ENCODE measurements around the gene ZNF37A. TPM values are rescaled to one million over a fixed set of nuclear protein-coding genes. Genes with fewer than 3 reads are reported as not detected.
A peak's percentile ranks its signal among the peaks of the same experiment; 100 is the strongest.
"Not testable (repeated sequence)": the region's sequence is repeated elsewhere in the genome, so short reads cannot be mapped to it uniquely, and the experiment has no call there.

The ZNF37A gene
- 8.2 and 8.6 TPM in 2 replicates for total RNA-seq

- DNase-seq (ENCODE audit: extremely low read depth, low read depth, low spot score) = peak; percentile 89
These were observed at the start of gene ZNF37A for GRCh38 chr10:38094158-38094926. ZNF37A (plus strand) TSS chr10:38094337; CDS start chr10:38096618, 2,281 bp downstream.

DNA sequence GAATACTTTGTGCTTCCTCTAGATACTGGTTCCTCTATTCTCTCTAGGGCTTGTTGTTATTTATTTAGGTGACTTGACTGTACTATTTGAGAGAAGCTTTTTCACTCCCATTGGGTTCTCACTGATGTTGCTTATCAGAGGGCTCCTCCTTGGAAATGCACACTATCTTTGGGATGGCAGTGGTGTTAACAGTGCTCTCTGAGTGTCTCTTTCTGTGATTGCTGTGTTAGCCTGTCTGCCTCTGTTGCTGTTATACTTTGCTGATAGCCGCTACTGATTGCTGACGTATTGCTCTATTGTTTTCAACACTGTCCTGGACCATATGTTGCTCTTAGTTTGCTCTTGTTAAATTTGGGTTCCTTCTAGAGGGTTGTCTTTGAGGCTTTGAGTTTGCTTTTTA lies 49.0 kb upstream of the ZNF37A start:
- DNase-seq (ENCODE audit: extremely low read depth, low read depth, low spot score) = no peak

- DNase-seq (ENCODE audit: extremely low read depth, low read depth, low spot score) = no peak
These were observed 46.5 kb upstream of the ZNF37A start for GRCh38 chr10:38047666-38048065.

GRCh38 chr10:38050212-38050611 lies 43.9 kb upstream of the ZNF37A start:
- no peak for DNase-seq (ENCODE audit: extremely low read depth, low read depth, low spot score)

- no peak for DNase-seq (ENCODE audit: extremely low read depth, low read depth, low spot score)
These were observed 39.8 kb upstream of the ZNF37A start for GRCh38 chr10:38054361-38054797.

GRCh38 chr10:38055274-38055894 lies 38.8 kb upstream of the ZNF37A start:
- not testable (repeated sequence) for DNase-seq (ENCODE audit: extremely low read depth, low read depth, low spot score)

DNA sequence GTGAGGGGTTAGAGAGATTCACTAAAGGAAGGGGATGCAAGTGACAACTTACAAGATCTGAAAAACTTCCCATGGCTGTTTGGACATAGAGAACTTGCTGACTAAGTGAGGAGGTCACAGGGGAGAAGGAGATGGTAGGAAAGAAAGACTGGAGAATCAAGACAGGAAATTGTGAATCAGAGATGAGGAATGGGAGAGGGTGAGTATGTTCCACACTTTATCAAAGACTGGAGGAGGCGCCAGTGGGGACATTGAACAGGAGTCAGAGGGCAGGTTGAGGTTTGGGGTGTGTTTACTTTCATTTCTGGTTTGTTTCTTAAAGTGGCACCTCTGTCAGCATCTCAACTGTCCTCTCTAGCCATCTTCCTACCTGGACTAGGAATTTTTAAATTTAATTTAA lies 24.5 kb upstream of the ZNF37A start:
- DNase-seq (ENCODE audit: extremely low read depth, low read depth, low spot score) = not testable (repeated sequence)

- DNase-seq (ENCODE audit: extremely low read depth, low read depth, low spot score) = no peak
These were observed 23.6 kb upstream of the ZNF37A start for GRCh38 chr10:38070501-38070900.

- DNase-seq (ENCODE audit: extremely low read depth, low read depth, low spot score) = no peak
These were observed 21.6 kb upstream of the ZNF37A start for GRCh38 chr10:38072552-38072951.

DNA sequence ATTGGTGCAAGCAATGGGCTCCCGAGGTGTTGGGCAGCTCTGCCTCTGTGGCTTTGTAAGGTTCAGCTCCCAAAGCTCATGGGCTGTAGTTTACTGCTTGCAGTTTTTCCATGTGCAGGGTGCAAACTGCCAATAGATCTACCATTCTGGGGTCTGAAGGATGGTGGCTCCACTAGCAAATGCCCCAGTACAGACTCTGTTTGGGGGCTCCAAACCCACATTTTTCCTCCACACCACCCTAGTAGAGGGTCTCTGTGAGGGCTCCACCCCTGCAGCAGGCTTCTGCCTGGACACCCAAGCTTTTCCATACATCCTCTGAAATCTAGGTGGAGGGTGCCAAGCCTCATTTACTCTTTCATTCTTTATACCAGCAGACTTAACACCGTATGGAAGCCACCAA lies 17.4 kb upstream of the ZNF37A start:
- no peak for DNase-seq (ENCODE audit: extremely low read depth, low read depth, low spot score)

GRCh38 chr10:38093318-38093717 lies 819 bp upstream of the ZNF37A start:
- DNase-seq (ENCODE audit: extremely low read depth, low read depth, low spot score) = not testable (repeated sequence)

DNA sequence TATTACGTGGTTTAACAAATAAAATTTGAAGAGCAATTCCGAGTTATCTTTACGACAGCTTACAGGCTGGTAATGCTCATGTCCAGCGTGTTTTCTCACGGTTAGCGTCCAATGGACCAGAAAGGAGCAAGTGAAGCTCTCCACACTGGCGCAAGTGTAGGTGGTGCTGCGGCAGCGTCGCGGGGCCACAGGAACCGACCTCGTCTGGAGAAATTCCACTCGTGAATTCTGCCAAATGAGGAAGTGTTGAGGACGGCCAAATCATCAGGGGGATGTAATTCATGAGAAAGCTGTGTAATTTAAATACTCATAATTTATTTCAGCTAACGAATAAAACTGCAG lies 350 bp upstream of the ZNF37A start:
- DNase-seq (ENCODE audit: extremely low read depth, low read depth, low spot score) = no peak

GRCh38 chr10:38094927-38095574 lies 914 bp downstream of the ZNF37A start:
- DNase-seq (ENCODE audit: extremely low read depth, low read depth, low spot score) = no peak

GRCh38 chr10:38102880-38103279 lies 8.7 kb downstream of the ZNF37A start:
- DNase-seq (ENCODE audit: extremely low read depth, low read depth, low spot score) = no peak

- no peak for DNase-seq (ENCODE audit: extremely low read depth, low read depth, low spot score)
These were observed 9.6 kb downstream of the ZNF37A start for GRCh38 chr10:38103756-38104155.

GRCh38 chr10:38112159-38112558 lies 18.0 kb downstream of the ZNF37A start:
- no peak for DNase-seq (ENCODE audit: extremely low read depth, low read depth, low spot score)

- DNase-seq (ENCODE audit: extremely low read depth, low read depth, low spot score) = no peak
These were observed 24.1 kb downstream of the ZNF37A start for GRCh38 chr10:38118072-38118807.

GRCh38 chr10:38119038-38119437 lies 24.9 kb downstream of the ZNF37A start:
- DNase-seq (ENCODE audit: extremely low read depth, low read depth, low spot score) = no peak

DNA sequence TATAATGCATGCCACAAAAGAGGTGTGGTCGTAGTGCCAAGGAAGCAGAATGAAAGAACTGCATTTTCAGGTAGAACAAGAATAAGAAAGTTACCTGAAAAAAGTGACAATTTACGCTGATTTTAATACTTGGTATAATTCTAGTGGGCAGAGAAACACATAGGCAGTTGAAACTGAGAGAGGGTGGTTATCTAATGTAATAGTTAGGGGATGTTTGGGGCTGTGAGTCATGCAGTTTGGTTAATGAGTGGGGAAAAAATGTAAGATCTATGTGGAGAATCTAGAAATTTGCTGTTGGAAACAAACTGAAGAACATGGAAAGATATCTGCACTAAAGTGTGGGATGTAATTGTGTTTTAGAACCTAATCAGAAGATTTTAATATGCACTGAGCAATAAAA lies 33.7 kb downstream of the ZNF37A start:
- DNase-seq (ENCODE audit: extremely low read depth, low read depth, low spot score) = no peak

- no peak for DNase-seq (ENCODE audit: extremely low read depth, low read depth, low spot score)
These were observed 49.5 kb downstream of the ZNF37A start for GRCh38 chr10:38143587-38143986.

Measured in glomerular endothelial cell (primary cell).